ENCODE results near the gene HELZ2. TPM values are rescaled to one million over a fixed set of nuclear protein-coding genes. Genes with fewer than 3 reads are reported as not detected.

The HELZ2 gene
- total RNA-seq, 1 donor: 27.0 TPM

GRCh38 chr20:63597651-63598478, 23.8 kb upstream of the HELZ2 start:
- TF ChIP-seq CTCF (IDR thresholded peaks at IDR 0.05; ENCODE audit: insufficient read depth, low read length): no peak
- DNase-seq (ENCODE audit: low read depth): no peak
- H3K4me3 ChIP-seq (ENCODE audit: low read depth, low read length): no peak overlapping the region

GRCh38 chr20:63596423-63596822, 22.4 kb upstream of the HELZ2 start:
- TF ChIP-seq CTCF (IDR thresholded peaks at IDR 0.05; ENCODE audit: insufficient read depth, low read length): no peak
- H3K4me3 ChIP-seq (ENCODE audit: low read depth, low read length): no peak overlapping the region
- DNase-seq (ENCODE audit: low read depth): no peak

- TF ChIP-seq CTCF (IDR thresholded peaks at IDR 0.05; ENCODE audit: insufficient read depth, low read length): no peak
- H3K4me3 ChIP-seq (ENCODE audit: low read depth, low read length): no peak overlapping the region
- DNase-seq (ENCODE audit: low read depth): no peak
Measured at GRCh38 chr20:63595416-63596127, 21.5 kb upstream of the HELZ2 start.

GRCh38 chr20:63594043-63594561, 20.1 kb upstream of the HELZ2 start:
- no peak overlapping the region for H3K4me3 ChIP-seq (ENCODE audit: low read depth, low read length)
- TF ChIP-seq CTCF (IDR thresholded peaks at IDR 0.05; ENCODE audit: insufficient read depth, low read length): no peak
- peak; percentile 85 for DNase-seq (ENCODE audit: low read depth)

GRCh38 chr20:63592661-63593060, 18.6 kb upstream of the HELZ2 start:
- no peak overlapping the region for H3K4me3 ChIP-seq (ENCODE audit: low read depth, low read length)
- TF ChIP-seq CTCF (IDR thresholded peaks at IDR 0.05; ENCODE audit: insufficient read depth, low read length): no peak
- no peak for DNase-seq (ENCODE audit: low read depth)

GRCh38 chr20:63591786-63592355, 17.8 kb upstream of the HELZ2 start:
- no peak for TF ChIP-seq CTCF (IDR thresholded peaks at IDR 0.05; ENCODE audit: insufficient read depth, low read length)
- DNase-seq (ENCODE audit: low read depth): no peak

More at GRCh38 chr20:63591786-63592355, 17.8 kb upstream of the HELZ2 start:
- no peak overlapping the region for H3K4me3 ChIP-seq (ENCODE audit: low read depth, low read length)

All from fibroblast of the aortic adventitia (primary cell).